HUES6 (cell line): ENCODE measurements around the gene WAC.

Experiments
- H3K27ac ChIP-seq: 2 replicates; pipeline ENCODE4 v1.7.0; 2013; ENCODE audit warnings: low read depth, mild to moderate bottlenecking, low read length, inconsistent platforms
- H3K27me3 ChIP-seq: 2 replicates; pipeline ENCODE4 v1.6.1; 2013; ENCODE audit warnings: low read length; ENCODE audit not compliant: control insufficient read depth, insufficient read depth
- H3K36me3 ChIP-seq: 2 replicates; pipeline ENCODE4 v1.6.1; 2013; ENCODE audit warnings: low read length; ENCODE audit not compliant: control insufficient read depth, insufficient read depth
- H3K4me1 ChIP-seq: 2 replicates; pipeline ENCODE4 v1.6.1; 2013; ENCODE audit warnings: low read length; ENCODE audit not compliant: control insufficient read depth, insufficient read depth
- H3K4me3 ChIP-seq: 2 replicates; pipeline ENCODE4 v1.5.1; 2013; ENCODE audit warnings: low read depth, low read length
- H3K9ac ChIP-seq: one replicate; pipeline ENCODE4 v1.6.1; 2013; ENCODE audit warnings: mild to moderate bottlenecking, low read length
- H3K9me3 ChIP-seq: 2 replicates; pipeline ENCODE4 v1.6.1; 2013; ENCODE audit warnings: low read depth, low read length; ENCODE audit not compliant: control insufficient read depth, insufficient read depth

The WAC gene

DNA sequence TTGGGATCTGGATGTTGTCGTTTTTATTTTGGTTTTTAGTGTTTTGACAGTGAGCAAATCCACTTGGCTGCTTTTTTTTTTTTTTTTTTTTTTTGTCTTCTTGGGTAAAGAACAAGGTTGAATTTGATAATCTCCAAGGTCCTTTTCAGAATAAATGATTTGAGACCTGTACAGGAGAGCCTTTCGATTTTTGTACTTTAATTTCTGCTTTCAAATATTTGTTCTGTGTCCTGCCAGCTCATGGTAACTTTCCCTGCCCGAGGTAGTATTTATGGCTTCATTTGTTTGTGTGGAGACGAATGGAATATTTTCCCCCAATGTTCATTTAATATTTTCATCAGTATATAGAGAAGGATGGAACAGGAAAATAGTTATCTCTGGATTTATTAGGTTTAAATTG, 19.9 kb downstream of the WAC start:
- no peaks in the 10 kb centered on the region for H3K27me3 ChIP-seq
- H3K27ac ChIP-seq = no peak overlapping the region
- H3K9me3 ChIP-seq = no peaks in the 10 kb centered on the region
- H3K9ac ChIP-seq = no peak overlapping the region
- H3K4me3 ChIP-seq = no peak overlapping the region
- peaks cover 85% of the 10 kb centered on the region for H3K36me3 ChIP-seq
- 0 out of 2 replicates have a peak, but pooled peaks cover 4% of the 10 kb centered on the region for H3K4me1 ChIP-seq

DNA sequence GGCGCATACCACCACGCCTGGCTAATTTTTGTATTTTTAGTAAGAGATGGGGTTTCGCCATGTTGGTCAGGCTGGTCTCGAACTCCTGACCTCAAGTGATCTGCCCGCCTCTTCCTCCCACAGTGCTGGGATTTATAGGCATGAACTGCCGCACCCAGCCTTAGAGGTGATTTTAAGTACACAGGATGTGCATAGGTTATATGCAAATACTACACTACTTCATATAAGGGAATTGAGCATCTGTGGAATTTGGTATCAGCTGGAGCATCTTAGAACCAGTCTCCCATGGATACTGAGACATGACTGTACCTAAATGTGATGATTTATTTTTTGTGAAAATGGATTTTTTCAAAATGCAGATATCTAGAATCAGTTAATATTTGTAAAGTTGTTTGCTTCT, 21.1 kb downstream of the WAC start:
- H3K27me3 ChIP-seq = no peaks in the 10 kb centered on the region
- no peak overlapping the region for H3K9ac ChIP-seq
- H3K36me3 ChIP-seq = peaks cover 81% of the 10 kb centered on the region
- H3K27ac ChIP-seq = no peak overlapping the region
- no peaks in the 10 kb centered on the region for H3K9me3 ChIP-seq
- peaks cover 9% of the 10 kb centered on the region for H3K4me1 ChIP-seq
- no peak overlapping the region for H3K4me3 ChIP-seq

DNA sequence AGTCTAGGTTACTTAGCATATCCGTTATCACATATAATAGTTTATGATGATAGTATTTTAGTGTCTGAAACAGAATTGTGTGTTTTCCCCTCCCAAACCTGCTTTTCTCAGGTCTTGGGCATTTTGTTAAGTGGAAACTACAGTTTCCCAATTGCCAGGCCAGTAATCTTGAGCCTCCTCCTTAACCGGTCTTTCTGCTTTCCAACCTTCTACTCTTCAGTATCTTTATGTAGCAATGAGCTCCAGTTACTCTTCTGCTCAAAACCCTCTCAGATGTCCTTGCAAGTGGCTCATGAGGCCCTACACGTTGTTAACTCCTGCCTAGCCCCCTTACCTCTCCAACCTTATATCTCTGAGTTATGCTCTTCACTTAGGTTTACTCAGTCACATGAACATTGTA, 22.0 kb downstream of the WAC start:
- no peaks in the 10 kb centered on the region for H3K27me3 ChIP-seq
- no peak overlapping the region for H3K27ac ChIP-seq
- H3K9me3 ChIP-seq = no peaks in the 10 kb centered on the region
- no peak overlapping the region for H3K4me3 ChIP-seq
- no peak overlapping the region for H3K9ac ChIP-seq
- H3K36me3 ChIP-seq = peaks cover 75% of the 10 kb centered on the region
- peaks cover 19% of the 10 kb centered on the region for H3K4me1 ChIP-seq

DNA sequence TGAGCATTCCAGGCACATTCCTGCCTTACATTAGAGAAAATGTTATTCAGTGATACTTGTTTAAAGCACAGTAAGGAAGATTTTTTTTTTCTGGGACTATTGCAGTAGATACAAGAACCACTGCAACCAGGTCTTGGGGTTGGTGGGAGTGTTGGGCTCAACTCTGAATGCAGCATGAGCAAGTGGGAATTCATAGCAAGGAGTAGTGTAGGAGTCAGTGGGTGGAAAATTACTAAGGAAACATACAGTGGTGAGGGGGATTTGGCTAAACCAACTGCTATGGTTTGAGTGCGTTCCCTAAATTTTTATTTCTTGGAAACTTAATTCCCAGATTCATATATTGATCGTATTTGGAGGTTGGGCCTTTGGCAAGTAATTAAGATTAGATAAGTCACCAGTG, 22.4 kb downstream of the WAC start:
- Histone ChIP-seq H3K27ac (no peak overlapping the region), H3K4me1 (peaks cover 20% of the 10 kb centered on the region), H3K4me3 (no peak overlapping the region), H3K36me3 (peaks cover 74% of the 10 kb centered on the region), H3K9ac (no peak overlapping the region), H3K27me3 (no peaks in the 10 kb centered on the region), H3K9me3 (no peaks in the 10 kb centered on the region)

DNA sequence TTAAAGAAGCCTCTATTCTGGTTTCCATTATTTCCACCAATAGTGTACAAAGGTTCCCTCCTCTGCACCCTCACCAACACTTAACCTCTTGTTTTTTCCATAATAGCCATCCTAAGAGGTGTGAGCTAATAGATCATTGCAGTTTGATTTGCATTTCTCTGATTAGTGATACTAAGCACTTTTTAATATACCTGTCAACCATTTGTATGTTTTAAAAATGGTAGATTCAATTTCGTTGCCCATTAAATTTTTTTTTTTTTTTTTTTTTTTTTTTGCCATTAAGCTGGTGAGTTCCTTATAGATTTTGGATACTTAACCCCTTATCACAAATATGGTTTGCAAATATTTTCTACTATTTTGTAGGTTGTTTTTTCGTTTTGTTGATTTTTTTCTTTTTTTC, 23.2 kb downstream of the WAC start:
- no peaks in the 10 kb centered on the region for H3K9me3 ChIP-seq
- no peak overlapping the region for H3K9ac ChIP-seq
- H3K36me3 ChIP-seq = peaks cover 72% of the 10 kb centered on the region
- H3K4me3 ChIP-seq = no peak overlapping the region
- no peaks in the 10 kb centered on the region for H3K27me3 ChIP-seq
- H3K27ac ChIP-seq = no peak overlapping the region
- H3K4me1 ChIP-seq = peaks cover 25% of the 10 kb centered on the region

DNA sequence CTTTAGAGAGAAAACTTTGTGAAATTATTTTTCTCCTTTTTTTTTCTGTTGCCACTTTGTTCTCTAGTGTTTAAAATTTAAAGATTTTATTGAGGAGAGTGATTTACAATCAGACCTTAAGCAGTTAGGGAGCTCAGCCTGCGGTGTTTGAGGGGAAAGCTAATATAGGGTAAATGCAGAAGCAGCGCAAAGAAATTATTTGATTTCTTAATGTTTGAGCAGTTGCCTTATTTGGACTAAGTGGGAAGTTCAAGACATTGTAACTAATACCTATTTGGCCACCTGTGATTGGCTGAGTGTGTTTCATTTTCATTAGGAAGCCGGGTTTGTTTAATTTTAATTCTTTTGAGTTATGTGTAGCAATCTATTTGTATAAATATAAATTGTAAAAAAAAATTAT, 25.3 kb downstream of the WAC start:
- Histone ChIP-seq H3K9ac (no peak overlapping the region), H3K27ac (no peak overlapping the region), H3K4me1 (peaks cover 32% of the 10 kb centered on the region), H3K27me3 (no peaks in the 10 kb centered on the region), H3K9me3 (no peaks in the 10 kb centered on the region), H3K36me3 (peaks cover 73% of the 10 kb centered on the region), H3K4me3 (no peak overlapping the region)

DNA sequence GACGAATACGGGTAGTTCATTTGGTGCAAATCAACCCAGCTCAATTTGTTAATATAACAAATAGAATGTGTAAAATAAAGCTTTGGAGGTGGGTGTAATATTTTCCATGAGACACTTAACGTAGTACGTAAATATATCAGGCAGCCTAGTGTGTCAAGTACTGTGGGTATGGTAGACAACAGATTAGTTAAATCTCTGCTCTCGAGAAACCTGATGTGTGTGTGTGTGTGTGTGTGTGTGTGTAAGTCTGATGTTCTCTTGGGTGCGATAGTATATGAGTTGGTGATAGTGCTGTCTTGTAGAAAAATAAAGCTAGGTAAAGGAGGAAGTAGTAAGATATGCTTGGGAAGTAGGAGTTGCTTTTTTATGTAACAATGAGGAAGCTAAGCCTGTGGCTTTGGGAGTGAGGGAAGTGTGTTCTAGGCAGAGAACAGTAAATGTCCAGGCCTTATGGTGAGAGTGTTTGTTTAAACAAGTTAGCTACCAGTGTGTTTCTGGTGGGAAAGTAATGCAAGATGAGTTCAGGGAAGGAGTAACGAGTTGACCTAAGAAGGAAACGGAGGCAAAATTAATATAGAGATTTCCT, 26.1 kb downstream of the WAC start:
- Histone ChIP-seq H3K27me3 (no peaks in the 10 kb centered on the region), H3K4me3 (no peak overlapping the region), H3K9ac (no peak overlapping the region), H3K36me3 (peaks cover 67% of the 10 kb centered on the region), H3K4me1 (peaks cover 32% of the 10 kb centered on the region), H3K9me3 (no peaks in the 10 kb centered on the region), H3K27ac (no peak overlapping the region)

DNA sequence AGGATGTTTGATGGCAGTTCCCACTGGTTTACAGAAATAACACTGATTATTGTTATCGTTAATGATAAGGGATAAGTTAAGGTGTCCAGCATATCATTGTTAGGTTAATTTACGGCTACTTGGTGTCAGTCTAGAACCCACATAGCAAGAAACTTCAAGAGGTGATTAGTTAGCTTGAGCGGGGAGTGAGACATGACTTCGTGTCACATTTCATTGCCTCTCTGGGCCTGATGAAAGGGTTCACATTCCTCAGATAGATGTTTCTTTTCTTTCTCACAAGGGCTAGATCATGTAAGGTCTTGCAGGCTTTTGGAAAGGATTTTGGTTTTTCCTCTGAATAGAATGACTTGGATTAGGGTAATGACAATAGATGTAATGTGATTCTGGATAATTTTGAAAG, 26.7 kb downstream of the WAC start:
- Histone ChIP-seq H3K27ac (no peak overlapping the region), H3K9me3 (no peaks in the 10 kb centered on the region), H3K4me1 (peaks cover 32% of the 10 kb centered on the region), H3K36me3 (peaks cover 67% of the 10 kb centered on the region), H3K9ac (no peak overlapping the region), H3K27me3 (no peaks in the 10 kb centered on the region), H3K4me3 (no peak overlapping the region)

DNA sequence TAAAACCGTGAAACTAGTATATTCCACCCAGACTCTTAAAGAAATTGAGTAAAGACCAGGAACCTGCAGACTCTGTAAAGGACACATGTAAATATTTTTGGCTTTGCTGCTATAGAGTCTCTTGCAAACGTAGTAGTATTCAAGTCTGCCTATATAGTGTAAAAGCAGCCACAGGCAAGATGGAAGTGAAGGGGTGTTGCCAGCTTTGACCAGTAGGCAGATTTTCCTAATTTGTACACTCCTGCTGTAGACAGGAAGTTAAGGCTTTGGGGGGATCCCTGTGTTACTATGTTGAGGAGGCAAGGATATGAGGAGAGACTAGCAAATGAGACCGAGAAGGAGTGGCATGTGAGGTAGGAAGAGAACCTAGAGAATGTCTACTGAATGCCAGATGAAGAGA, 27.7 kb downstream of the WAC start:
- no peaks in the 10 kb centered on the region for H3K27me3 ChIP-seq
- H3K9me3 ChIP-seq = no peaks in the 10 kb centered on the region
- H3K4me3 ChIP-seq = no peak overlapping the region
- H3K27ac ChIP-seq = no peak overlapping the region
- H3K36me3 ChIP-seq = peaks cover 63% of the 10 kb centered on the region
- H3K9ac ChIP-seq = no peak overlapping the region
- H3K4me1 ChIP-seq = peaks cover 32% of the 10 kb centered on the region

DNA sequence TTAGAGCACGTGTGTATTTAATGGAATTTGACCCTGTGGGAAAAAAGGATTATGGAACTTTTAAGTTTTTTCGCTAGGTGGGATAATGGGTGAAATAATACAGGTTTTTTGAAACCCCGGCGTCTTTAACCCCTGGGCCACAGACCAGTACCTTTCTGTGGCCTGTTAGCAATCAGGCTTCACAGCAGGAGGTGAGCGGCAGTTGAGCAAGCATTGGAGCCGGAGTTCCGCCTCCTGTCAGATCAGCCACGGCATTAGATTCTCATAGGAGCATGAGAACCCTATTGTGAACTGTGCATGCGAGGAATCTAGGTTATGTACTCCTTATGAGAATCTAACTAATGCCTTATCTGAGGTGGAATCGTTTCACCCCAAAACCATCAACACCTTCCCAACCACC, 28.6 kb downstream of the WAC start:
- Histone ChIP-seq H3K4me1 (peaks cover 32% of the 10 kb centered on the region), H3K36me3 (peaks cover 65% of the 10 kb centered on the region), H3K9ac (no peak overlapping the region), H3K9me3 (no peaks in the 10 kb centered on the region), H3K4me3 (no peak overlapping the region), H3K27ac (no peak overlapping the region), H3K27me3 (no peaks in the 10 kb centered on the region)

DNA sequence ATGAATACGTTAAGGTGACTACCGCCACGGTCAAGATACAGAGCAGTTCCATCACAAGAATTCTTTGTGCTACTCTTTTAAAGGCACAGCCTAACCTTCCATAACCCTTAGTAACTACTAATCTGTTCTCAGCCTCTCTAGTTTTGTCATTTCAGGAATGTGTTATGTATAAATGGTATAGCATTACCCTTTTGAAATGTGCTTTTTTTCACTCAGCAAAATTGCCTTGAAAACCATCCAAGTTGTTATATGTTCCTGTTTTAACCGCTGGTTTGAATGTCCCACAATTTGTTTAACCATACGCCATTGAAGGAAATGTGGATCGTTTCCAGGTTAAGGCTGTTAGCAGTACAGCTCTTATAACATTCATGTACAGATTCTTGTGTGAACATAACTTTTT, 32.0 kb downstream of the WAC start:
- Histone ChIP-seq H3K27ac (no peak overlapping the region), H3K36me3 (peaks cover 73% of the 10 kb centered on the region), H3K4me3 (no peak overlapping the region), H3K27me3 (no peaks in the 10 kb centered on the region), H3K9me3 (no peaks in the 10 kb centered on the region), H3K4me1 (peaks cover 17% of the 10 kb centered on the region), H3K9ac (no peak overlapping the region)
